Liver (tissue), 9 donors: ENCODE measurements around the gene SLC6A8. TPM values are rescaled to one million over a fixed set of nuclear protein-coding genes. Genes with fewer than 3 reads are reported as not detected.
"Not testable (repeated sequence)": the region's sequence is repeated elsewhere in the genome, so short reads cannot be mapped to it uniquely, and the experiment has no call there.

Experiments used
- DNase-seq: peaks from one replicate; pipeline ENCODE4 v3.0.0-alpha.2; 2017; ENCODE audit warnings: low spot score
- H3K27ac ChIP-seq, 2 donors: one replicate each; pipeline ENCODE4 v1.7.0; 2013; ENCODE audit warnings: inconsistent platforms in 2 of 2, low read length in 2 of 2, control low read depth in 1 of 2, low read depth in 1 of 2, mild to moderate bottlenecking in 1 of 2
- H3K27me3 ChIP-seq, 4 donors: one replicate each; pipeline versions ENCODE4 v1.6.1 to v1.7.0; 2013; ENCODE audit warnings: low read length in 3 of 4, inconsistent platforms in 1 of 4, mild to moderate bottlenecking in 1 of 4, moderate library complexity in 1 of 4; ENCODE audit not compliant: control insufficient read depth in 4 of 4, insufficient read depth in 4 of 4
- H3K36me3 ChIP-seq, 4 donors: one replicate each; pipeline versions ENCODE4 v1.6.1 to v1.7.0; 2013; ENCODE audit warnings: low read length in 3 of 4, mild to moderate bottlenecking in 3 of 4, low read depth in 1 of 4, moderate library complexity in 1 of 4; ENCODE audit not compliant: control insufficient read depth in 4 of 4, insufficient read depth in 3 of 4
- H3K4me1 ChIP-seq, 4 donors: one replicate each; pipeline versions ENCODE4 v1.6.1 to v1.7.0; 2013; ENCODE audit warnings: low read length in 3 of 4, mild to moderate bottlenecking in 3 of 4, moderate library complexity in 1 of 4; ENCODE audit not compliant: control insufficient read depth in 4 of 4, insufficient read depth in 4 of 4
- H3K4me3 ChIP-seq, 3 donors: one replicate each; pipeline versions ENCODE4 v1.6.1 to v1.7.0; 2013; ENCODE audit warnings: low read length in 3 of 3, control low read depth in 1 of 3, low read depth in 1 of 3, mild to moderate bottlenecking in 1 of 3
- H3K9ac ChIP-seq, 2 donors: one replicate each; pipeline ENCODE4 v1.7.0; 2013; ENCODE audit warnings: low read length in 2 of 2, mild to moderate bottlenecking in 2 of 2, moderate library complexity in 2 of 2, control low read depth in 1 of 2, low read depth in 1 of 2
- H3K9me3 ChIP-seq, 4 donors: one replicate each; pipeline versions ENCODE4 v1.6.1 to v1.7.0; 2013; ENCODE audit warnings: low read length in 3 of 4; ENCODE audit not compliant: control insufficient read depth in 4 of 4
- EGR1 ChIP-seq, 2 donors: IDR thresholded peaks; 2 replicates each; pipeline ENCODE4 v1.6.1; 2016 to 2018; ENCODE audit warnings: antibody characterized with exemption in 2 of 2, low read depth in 2 of 2
- FOXA1 ChIP-seq: IDR thresholded peaks from 2 replicates; pipeline ENCODE4 v1.6.1; 2016; ENCODE audit warnings: antibody characterized with exemption
- FOXA2 ChIP-seq: IDR thresholded peaks from 2 replicates; pipeline ENCODE4 v1.6.1; 2016; ENCODE audit warnings: antibody characterized with exemption
- GABPA ChIP-seq, 2 donors: IDR thresholded peaks in 1 of 2; conservative IDR thresholded peaks in 1 of 2; 2 replicates each; pipeline ENCODE4 v1.6.1; 2016; ENCODE audit warnings: antibody characterized with exemption in 2 of 2, mild to moderate bottlenecking in 1 of 2, moderate library complexity in 1 of 2
- HNF4A ChIP-seq, 2 donors: conservative IDR thresholded peaks; 2 replicates each; pipeline ENCODE4 v1.6.1; 2016; ENCODE audit warnings: antibody characterized with exemption in 2 of 2, mild to moderate bottlenecking in 2 of 2
- HNF4G ChIP-seq: IDR thresholded peaks from 2 replicates; pipeline ENCODE4 v1.6.1; 2016; ENCODE audit warnings: antibody characterized with exemption
- RAD21 ChIP-seq, 2 donors: IDR thresholded peaks; 2 replicates each; pipeline ENCODE4 v1.6.1; 2016; ENCODE audit warnings: antibody characterized with exemption in 2 of 2, mild to moderate bottlenecking in 2 of 2
- YY1 ChIP-seq: IDR thresholded peaks from 2 replicates; pipeline ENCODE4 v1.6.1; 2016; ENCODE audit warnings: antibody characterized with exemption, mild to moderate bottlenecking
- WGBS: extraction: QIAGEN DNeasy Blood & Tissue Kit; methylation state at CpG from one replicate; pipeline ENCODE4 v1.1.7; 2013; 5-methylcytosine and 5-hydroxymethylcytosine counted together
- polyA plus RNA-seq, 2 donors: library from polyadenylated mRNA; stranded (reverse) in 1 of 2; unstranded in 1 of 2; fragments of 200-250 nt in 1 of 2; fragments of >200 nt in 1 of 2; fragmentation: Nextera tagmentation in 1 of 2; extraction: Ambion mirVana in 1 of 2; gene quantifications; one replicate each; pipeline versions ENCODE4 v1.2.1 to v1.2.3, GENCODE V29; 2013 to 2015
- total RNA-seq, 2 donors: library from RNA; depleted of rRNA; stranded (reverse); fragments of >200 nt; gene quantifications; one replicate each; pipeline ENCODE4 v1.2.3, GENCODE V29; 2014
- TF ChIP-seq, protein P1 (sequence below): IDR thresholded peaks from 2 replicates; pipeline ENCODE4 v1.6.1; 2016; ENCODE audit warnings: antibody characterized with exemption
- TF ChIP-seq, protein P2 (sequence below): IDR thresholded peaks from 2 replicates; pipeline ENCODE4 v1.6.1; 2016; ENCODE audit warnings: antibody characterized with exemption, mild to moderate bottlenecking
- TF ChIP-seq, protein P3 (sequence below): IDR thresholded peaks from 2 replicates; pipeline ENCODE4 v1.6.1; 2016; ENCODE audit warnings: antibody characterized with exemption
- TF ChIP-seq, protein P4 (sequence below): IDR thresholded peaks from 2 replicates; pipeline ENCODE4 v1.6.1; 2016; ENCODE audit warnings: antibody characterized with exemption
- donor health status: healthy.
- donor health status: healthy.
- donor health status: healthy.
- donor health status: healthy.
- donor health status: healthy.

SLC6A8 gene
- total and polyA plus RNA-seq, 4 donors: 0.25 to 44.4 (median 1.4) TPM

- DNase-seq: no peak
- 94% methylated on average over 16 of the region's 16 CpGs for WGBS
- Histone ChIP-seq H3K9me3 (no peaks in the 10 kb centered on the region), H3K4me3 (no peak overlapping the region), H3K4me1 (no peaks in the 10 kb centered on the region), H3K27ac (no peak overlapping the region), H3K9ac (no peak overlapping the region), H3K36me3 (peaks cover 0 to 8% (median 2%) of the 10 kb centered on the region in 4 donors), H3K27me3 (no peaks in the 10 kb centered on the region)
- TF ChIP-seq, protein P1, sequence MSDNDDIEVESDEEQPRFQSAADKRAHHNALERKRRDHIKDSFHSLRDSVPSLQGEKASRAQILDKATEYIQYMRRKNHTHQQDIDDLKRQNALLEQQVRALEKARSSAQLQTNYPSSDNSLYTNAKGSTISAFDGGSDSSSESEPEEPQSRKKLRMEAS: no peak
- no peak for TF ChIP-seq HNF4G
- TF ChIP-seq, protein P2, sequence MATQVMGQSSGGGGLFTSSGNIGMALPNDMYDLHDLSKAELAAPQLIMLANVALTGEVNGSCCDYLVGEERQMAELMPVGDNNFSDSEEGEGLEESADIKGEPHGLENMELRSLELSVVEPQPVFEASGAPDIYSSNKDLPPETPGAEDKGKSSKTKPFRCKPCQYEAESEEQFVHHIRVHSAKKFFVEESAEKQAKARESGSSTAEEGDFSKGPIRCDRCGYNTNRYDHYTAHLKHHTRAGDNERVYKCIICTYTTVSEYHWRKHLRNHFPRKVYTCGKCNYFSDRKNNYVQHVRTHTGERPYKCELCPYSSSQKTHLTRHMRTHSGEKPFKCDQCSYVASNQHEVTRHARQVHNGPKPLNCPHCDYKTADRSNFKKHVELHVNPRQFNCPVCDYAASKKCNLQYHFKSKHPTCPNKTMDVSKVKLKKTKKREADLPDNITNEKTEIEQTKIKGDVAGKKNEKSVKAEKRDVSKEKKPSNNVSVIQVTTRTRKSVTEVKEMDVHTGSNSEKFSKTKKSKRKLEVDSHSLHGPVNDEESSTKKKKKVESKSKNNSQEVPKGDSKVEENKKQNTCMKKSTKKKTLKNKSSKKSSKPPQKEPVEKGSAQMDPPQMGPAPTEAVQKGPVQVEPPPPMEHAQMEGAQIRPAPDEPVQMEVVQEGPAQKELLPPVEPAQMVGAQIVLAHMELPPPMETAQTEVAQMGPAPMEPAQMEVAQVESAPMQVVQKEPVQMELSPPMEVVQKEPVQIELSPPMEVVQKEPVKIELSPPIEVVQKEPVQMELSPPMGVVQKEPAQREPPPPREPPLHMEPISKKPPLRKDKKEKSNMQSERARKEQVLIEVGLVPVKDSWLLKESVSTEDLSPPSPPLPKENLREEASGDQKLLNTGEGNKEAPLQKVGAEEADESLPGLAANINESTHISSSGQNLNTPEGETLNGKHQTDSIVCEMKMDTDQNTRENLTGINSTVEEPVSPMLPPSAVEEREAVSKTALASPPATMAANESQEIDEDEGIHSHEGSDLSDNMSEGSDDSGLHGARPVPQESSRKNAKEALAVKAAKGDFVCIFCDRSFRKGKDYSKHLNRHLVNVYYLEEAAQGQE: no peak
- TF ChIP-seq YY1: no peak
- TF ChIP-seq HNF4A (conservative IDR thresholded peaks at IDR 0.05): no peak
- TF ChIP-seq, protein P3, sequence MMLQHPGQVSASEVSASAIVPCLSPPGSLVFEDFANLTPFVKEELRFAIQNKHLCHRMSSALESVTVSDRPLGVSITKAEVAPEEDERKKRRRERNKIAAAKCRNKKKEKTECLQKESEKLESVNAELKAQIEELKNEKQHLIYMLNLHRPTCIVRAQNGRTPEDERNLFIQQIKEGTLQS: no peak
- no peak for TF ChIP-seq EGR1 (IDR thresholded peaks at IDR 0.05; ENCODE audit: low read depth in 2 of 2)
- no peak for TF ChIP-seq RAD21 (IDR thresholded peaks at IDR 0.05)
- no peak for TF ChIP-seq GABPA (IDR thresholded peaks at IDR 0.05 in 1 of 2, conservative IDR thresholded peaks at IDR 0.05 in 1 of 2)
- TF ChIP-seq, protein P4, sequence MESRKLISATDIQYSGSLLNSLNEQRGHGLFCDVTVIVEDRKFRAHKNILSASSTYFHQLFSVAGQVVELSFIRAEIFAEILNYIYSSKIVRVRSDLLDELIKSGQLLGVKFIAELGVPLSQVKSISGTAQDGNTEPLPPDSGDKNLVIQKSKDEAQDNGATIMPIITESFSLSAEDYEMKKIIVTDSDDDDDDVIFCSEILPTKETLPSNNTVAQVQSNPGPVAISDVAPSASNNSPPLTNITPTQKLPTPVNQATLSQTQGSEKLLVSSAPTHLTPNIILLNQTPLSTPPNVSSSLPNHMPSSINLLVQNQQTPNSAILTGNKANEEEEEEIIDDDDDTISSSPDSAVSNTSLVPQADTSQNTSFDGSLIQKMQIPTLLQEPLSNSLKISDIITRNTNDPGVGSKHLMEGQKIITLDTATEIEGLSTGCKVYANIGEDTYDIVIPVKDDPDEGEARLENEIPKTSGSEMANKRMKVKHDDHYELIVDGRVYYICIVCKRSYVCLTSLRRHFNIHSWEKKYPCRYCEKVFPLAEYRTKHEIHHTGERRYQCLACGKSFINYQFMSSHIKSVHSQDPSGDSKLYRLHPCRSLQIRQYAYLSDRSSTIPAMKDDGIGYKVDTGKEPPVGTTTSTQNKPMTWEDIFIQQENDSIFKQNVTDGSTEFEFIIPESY: no peak
- TF ChIP-seq FOXA1: no peak
- no peak for TF ChIP-seq FOXA2
These were observed 53.0 kb downstream of the SLC6A8 start for GRCh38 chrX:153740631-153741222.

DNA sequence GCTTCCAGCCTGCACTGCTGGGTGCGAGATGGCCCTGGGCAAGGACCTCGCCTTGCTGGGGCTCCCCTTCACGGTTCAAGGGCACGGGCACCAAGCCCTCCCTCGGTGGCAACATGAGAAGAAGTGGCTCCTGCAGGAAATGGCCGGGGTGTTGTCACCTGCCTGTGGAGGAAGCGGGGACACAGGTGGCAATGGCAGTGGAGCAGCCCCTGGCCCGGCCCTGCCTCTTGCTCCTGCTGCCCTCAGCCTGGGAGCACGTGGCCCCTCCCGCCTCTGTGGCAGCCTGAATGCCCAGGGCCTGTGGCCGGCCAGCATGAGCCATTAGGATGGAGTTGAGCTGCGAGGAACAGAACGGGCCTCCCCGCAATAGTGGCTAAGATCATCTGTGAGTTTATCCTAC is 53.7 kb downstream of the SLC6A8 start:
- TF ChIP-seq, protein P4: no peak
- TF ChIP-seq HNF4A (conservative IDR thresholded peaks at IDR 0.05): no peak
- TF ChIP-seq HNF4G: no peak
- TF ChIP-seq EGR1 (IDR thresholded peaks at IDR 0.05; ENCODE audit: low read depth in 2 of 2): no peak
- Histone ChIP-seq H3K9me3 (no peaks in the 10 kb centered on the region), H3K4me3 (no peak overlapping the region), H3K4me1 (no peaks in the 10 kb centered on the region), H3K27ac (no peak overlapping the region), H3K9ac (no peak overlapping the region), H3K27me3 (no peaks in the 10 kb centered on the region), H3K36me3 (peaks cover 0 to 8% (median 2%) of the 10 kb centered on the region in 4 donors)
- 95% methylated on average over 14 of the region's 14 CpGs for WGBS
- no peak for DNase-seq

DNA sequence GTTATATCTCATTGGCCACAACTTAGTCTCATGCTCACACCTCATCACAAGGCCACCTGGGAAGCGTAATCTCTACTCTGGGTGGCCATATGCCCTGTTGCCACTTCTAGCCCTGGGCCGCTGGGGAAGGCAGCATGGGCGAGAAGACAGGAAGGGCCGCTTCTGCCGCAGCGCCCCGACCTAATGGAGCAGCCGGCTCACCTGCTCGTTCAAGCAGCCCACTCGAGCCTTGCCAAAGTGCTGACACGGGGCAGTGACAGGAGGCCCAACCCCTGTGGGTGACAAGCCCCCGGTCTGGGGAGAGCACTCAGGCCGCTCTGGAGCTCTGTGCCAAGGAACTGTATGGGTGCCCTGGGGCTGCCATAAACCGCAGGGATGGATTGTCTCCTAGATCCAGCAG is 54.4 kb downstream of the SLC6A8 start:
- not testable (repeated sequence) for H3K27ac ChIP-seq, H3K9ac ChIP-seq, H3K27me3 ChIP-seq, H3K4me3 ChIP-seq, H3K4me1 ChIP-seq, H3K9me3 ChIP-seq, DNase-seq, H3K36me3 ChIP-seq
- WGBS: 97% methylated on average over 14 of the region's 14 CpGs

GRCh38 chrX:153742796-153743467 is 55.2 kb downstream of the SLC6A8 start:
- not testable (repeated sequence) for H3K27ac ChIP-seq, H3K4me3 ChIP-seq, H3K36me3 ChIP-seq, H3K9me3 ChIP-seq, DNase-seq, H3K9ac ChIP-seq, H3K4me1 ChIP-seq, H3K27me3 ChIP-seq
- WGBS: 82% methylated on average over 30 of the region's 32 CpGs
